Measurements from ENCODE around the gene PCDH9.
"Not testable (repeated sequence)": the region's sequence is repeated elsewhere in the genome, so short reads cannot be mapped to it uniquely, and the experiment has no call there.

DNA sequence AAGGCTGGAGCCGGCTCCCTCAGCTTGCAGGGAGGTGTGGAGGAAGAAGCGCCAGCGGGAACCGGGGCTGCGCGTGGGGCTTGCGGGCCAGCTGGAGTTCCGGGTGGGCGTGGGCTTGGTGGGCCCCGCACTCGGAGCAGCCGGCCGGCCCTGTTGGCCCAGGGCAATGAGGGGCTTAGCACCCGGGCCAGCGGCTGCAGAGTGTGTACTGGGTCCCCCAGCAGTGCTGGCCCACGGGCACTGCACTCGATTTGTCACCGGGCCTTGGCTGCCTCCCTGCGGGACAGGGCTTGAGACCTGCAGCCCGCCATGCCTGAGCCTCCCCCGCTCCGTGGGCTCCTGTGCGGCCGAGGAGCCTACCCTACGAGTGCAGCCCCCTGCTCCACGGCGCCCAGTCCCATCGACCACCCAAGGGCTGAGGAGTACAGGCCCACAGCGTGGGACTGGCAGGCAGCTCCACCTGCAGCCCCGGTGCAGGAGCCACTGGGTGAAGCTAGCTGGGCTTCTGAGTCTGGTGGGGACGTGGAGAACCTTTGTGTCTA lies 608.2 kb downstream of the PCDH9 start:
- TF ChIP-seq, protein P1, sequence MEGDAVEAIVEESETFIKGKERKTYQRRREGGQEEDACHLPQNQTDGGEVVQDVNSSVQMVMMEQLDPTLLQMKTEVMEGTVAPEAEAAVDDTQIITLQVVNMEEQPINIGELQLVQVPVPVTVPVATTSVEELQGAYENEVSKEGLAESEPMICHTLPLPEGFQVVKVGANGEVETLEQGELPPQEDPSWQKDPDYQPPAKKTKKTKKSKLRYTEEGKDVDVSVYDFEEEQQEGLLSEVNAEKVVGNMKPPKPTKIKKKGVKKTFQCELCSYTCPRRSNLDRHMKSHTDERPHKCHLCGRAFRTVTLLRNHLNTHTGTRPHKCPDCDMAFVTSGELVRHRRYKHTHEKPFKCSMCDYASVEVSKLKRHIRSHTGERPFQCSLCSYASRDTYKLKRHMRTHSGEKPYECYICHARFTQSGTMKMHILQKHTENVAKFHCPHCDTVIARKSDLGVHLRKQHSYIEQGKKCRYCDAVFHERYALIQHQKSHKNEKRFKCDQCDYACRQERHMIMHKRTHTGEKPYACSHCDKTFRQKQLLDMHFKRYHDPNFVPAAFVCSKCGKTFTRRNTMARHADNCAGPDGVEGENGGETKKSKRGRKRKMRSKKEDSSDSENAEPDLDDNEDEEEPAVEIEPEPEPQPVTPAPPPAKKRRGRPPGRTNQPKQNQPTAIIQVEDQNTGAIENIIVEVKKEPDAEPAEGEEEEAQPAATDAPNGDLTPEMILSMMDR (IDR thresholded peaks at IDR 0.05) = not testable (repeated sequence)
- TF ChIP-seq POLR2A (IDR thresholded peaks at IDR 0.05) = not testable (repeated sequence)

All from heart left ventricle (tissue), 13 donors.